Vagina (tissue), 2 donors: Measurements from ENCODE around the gene MPIG6B.

Source experiments
- CTCF ChIP-seq, 3 experiments: fragments of 450-650 bp in 2 of 3; fragments of 200-600 bp in 1 of 3; sonication (generic) in 1 of 3; IDR thresholded peaks; one replicate each; pipeline ENCODE4 v1.5.1; 2017 to 2019; ENCODE audit warnings: antibody characterized with exemption in 3 of 3, mild to moderate bottlenecking in 2 of 3, moderate library complexity in 2 of 3
- POLR2A ChIP-seq, 2 donors: fragments of 450-650 bp; IDR thresholded peaks; one replicate each; pipeline ENCODE4 v1.6.1; 2017; ENCODE audit warnings: antibody characterized with exemption in 2 of 2, mild to moderate bottlenecking in 2 of 2, moderate library complexity in 2 of 2

GRCh38 chr6:31702405-31702818, 20.8 kb upstream of the MPIG6B start:
- TF ChIP-seq CTCF (IDR thresholded peaks at IDR 0.05) (no peak), POLR2A (IDR thresholded peaks at IDR 0.05) (no peak)
